OCI-LY7 (cell line): ENCODE measurements around the gene KIF25. TPM values are rescaled to one million over a fixed set of nuclear protein-coding genes. Genes with fewer than 3 reads are reported as not detected.

ENCODE experiments used
- BruUV-seq: library from RNA; stranded (reverse); fragments of 400-500 nt; replicated peaks from 2 replicates; lab custom pipeline; 2021; lab: Mats Ljungman, UMichigan
- CTCF ChIA-PET: fragments of 300-600 bp; sonication (Branson Sonifier 250); formaldehyde crosslinking; loops from one replicate; lab custom pipeline; 2022; ENCODE audit warnings: antibody characterized with exemption; ENCODE audit not compliant: unreplicated experiment; lab: Charles Lee
- POLR2A ChIA-PET: fragments of 300-600 bp; sonication (Branson Sonifier 250); formaldehyde crosslinking; loops from one replicate; lab custom pipeline; 2022; ENCODE audit warnings: antibody characterized with exemption; lab: Charles Lee
- DNase-seq: peaks from one replicate; pipeline ENCODE4 v3.0.0-alpha.2; 2015; ENCODE audit warnings: low spot score
- H2AFZ ChIP-seq: fragments of 200-600 bp; sonication (generic), shearing (Covaris generic); 2 replicates; pipeline ENCODE4 v1.6.1; 2014; ENCODE audit warnings: mild to moderate bottlenecking, antibody characterized with exemption, low read length, moderate library complexity
- H3K27ac ChIP-seq: fragments of 200-600 bp; sonication (generic); 2 replicates; pipeline ENCODE4 v1.5.1; 2014; ENCODE audit warnings: mixed run types, low read depth, mild to moderate bottlenecking, moderate library complexity, low read length, inconsistent platforms; ENCODE audit not compliant: poor library complexity, severe bottlenecking
- H3K36me3 ChIP-seq: fragments of 200-600 bp; sonication (generic); 2 replicates; pipeline ENCODE4 v1.6.1; 2014; ENCODE audit warnings: mild to moderate bottlenecking, antibody characterized with exemption, low read length, moderate library complexity, mixed read lengths; ENCODE audit not compliant: insufficient read depth
- H3K4me1 ChIP-seq: fragments of 200-600 bp; sonication (generic); 2 replicates; pipeline ENCODE4 v1.5.1; 2014; ENCODE audit warnings: mild to moderate bottlenecking, low read length; ENCODE audit not compliant: insufficient read depth, poor library complexity, severe bottlenecking
- H3K4me2 ChIP-seq: fragments of 200-600 bp; sonication (generic); 2 replicates; pipeline ENCODE4 v1.6.1; 2014; ENCODE audit warnings: mild to moderate bottlenecking, low read length
- H3K4me3 ChIP-seq: fragments of 200-600 bp; sonication (generic); 2 replicates; pipeline ENCODE4 v1.5.1; 2014; ENCODE audit warnings: mild to moderate bottlenecking, low read depth, low read length; ENCODE audit not compliant: poor library complexity, severe bottlenecking
- H3K79me2 ChIP-seq: fragments of 200-600 bp; sonication (generic); 2 replicates; pipeline ENCODE4 v1.6.1; 2016; ENCODE audit warnings: low read depth, mild to moderate bottlenecking, low read length, moderate library complexity, mixed read lengths; ENCODE audit not compliant: insufficient read depth
- H3K9me2 ChIP-seq: fragments of 200-600 bp; sonication (generic); 2 replicates; pipeline ENCODE4 v1.6.1; 2016; ENCODE audit warnings: mild to moderate bottlenecking, low read length, mixed read lengths; ENCODE audit not compliant: insufficient read depth
- H3K9me3 ChIP-seq: fragments of 200-600 bp; sonication (generic); 2 replicates; pipeline ENCODE4 v1.6.1; 2014; ENCODE audit warnings: mild to moderate bottlenecking, mixed run types, low read length, mixed read lengths
- H4K20me1 ChIP-seq: fragments of 200-600 bp; sonication (generic); 2 replicates; pipeline ENCODE4 v1.6.1; 2014; ENCODE audit warnings: mild to moderate bottlenecking, antibody characterized with exemption, low read length, moderate library complexity, mixed read lengths; ENCODE audit not compliant: insufficient read depth
- CTCF ChIP-seq: fragments of 200-600 bp; sonication (generic); conservative IDR thresholded peaks from 2 replicates; pipeline ENCODE4 v1.5.1; 2014; ENCODE audit warnings: mild to moderate bottlenecking, antibody characterized with exemption, low read length, moderate library complexity, mixed read lengths
- EZH2phosphoT487 ChIP-seq: fragments of 200-600 bp; sonication (generic); IDR thresholded peaks from 2 replicates; pipeline ENCODE4 v1.6.1; 2018; ENCODE audit warnings: low read depth, borderline replicate concordance, mild to moderate bottlenecking, mixed run types, antibody characterized with exemption, low read length, moderate library complexity, mixed read lengths
- intact Hi-C: fragments of 100-400 bp; cut with micrococcal nuclease; formaldehyde crosslinking; loops from one replicate; pipeline ENCODE4 v1.10.0; 2022; ENCODE audit not compliant: unreplicated experiment
- total RNA-seq, 2 experiments: library from RNA; depleted of rRNA in 1 of 2; stranded (reverse); fragments of >200 nt in 1 of 2; shearing (Covaris generic) in 1 of 2; gene quantifications; 2 replicates each; pipeline ENCODE4 v1.2.3, GENCODE V29; 2014 to 2022

The KIF25 gene
- total RNA-seq, 2 experiments from 2014 or later: not detected

- no peak overlapping the region for H3K27ac ChIP-seq
- H3K4me3 ChIP-seq: no peak overlapping the region
- DNase-seq: no peak
- no peak for TF ChIP-seq CTCF
- TF ChIP-seq EZH2phosphoT487: no peak
- H3K9me3 ChIP-seq: no peaks in the 10 kb centered on the region
- H3K79me2 ChIP-seq: no peaks in the 10 kb centered on the region
- ChIA-PET CTCF (no interaction called here), POLR2A (no interaction called here)
- intact Hi-C loops: no loop called here
- BruUV-seq: no TSS peak
- H2AFZ ChIP-seq: no peak overlapping the region
- no peaks in the 10 kb centered on the region for H4K20me1 ChIP-seq
- H3K36me3 ChIP-seq: no peaks in the 10 kb centered on the region
- no peaks in the 10 kb centered on the region for H3K9me2 ChIP-seq
- H3K4me1 ChIP-seq: no peaks in the 10 kb centered on the region
- no peak overlapping the region for H3K4me2 ChIP-seq
Measured at GRCh38 chr6:167984144-167984719, 13.2 kb upstream of the KIF25 start.

GRCh38 chr6:167984876-167985604 is 12.4 kb upstream of the KIF25 start:
- H3K4me2 ChIP-seq: no peak overlapping the region
- CTCF ChIA-PET: no interaction called here
- no peak overlapping the region for H3K27ac ChIP-seq
- H4K20me1 ChIP-seq: no peaks in the 10 kb centered on the region
- BruUV-seq: no TSS peak
- H3K4me1 ChIP-seq: no peaks in the 10 kb centered on the region
- no peak overlapping the region for H2AFZ ChIP-seq
- H3K79me2 ChIP-seq: no peaks in the 10 kb centered on the region
- no peaks in the 10 kb centered on the region for H3K9me3 ChIP-seq
- intact Hi-C loops: no loop called here
- H3K4me3 ChIP-seq: no peak overlapping the region
- POLR2A ChIA-PET: no interaction called here
- TF ChIP-seq EZH2phosphoT487 (no peak), CTCF (no peak)
- H3K36me3 ChIP-seq: no peaks in the 10 kb centered on the region
- DNase-seq: no peak
- H3K9me2 ChIP-seq: no peaks in the 10 kb centered on the region

- Histone ChIP-seq H3K79me2 (no peaks in the 10 kb centered on the region), H3K27ac (no peak overlapping the region), H3K36me3 (no peaks in the 10 kb centered on the region), H3K4me3 (no peak overlapping the region), H4K20me1 (no peaks in the 10 kb centered on the region), H3K9me3 (no peaks in the 10 kb centered on the region), H3K9me2 (no peaks in the 10 kb centered on the region), H2AFZ (no peak overlapping the region), H3K4me2 (no peak overlapping the region), H3K4me1 (no peaks in the 10 kb centered on the region)
- TF ChIP-seq CTCF: no peak
- TF ChIP-seq EZH2phosphoT487: no peak
- intact Hi-C loops: no loop called here
- no peak for DNase-seq
- POLR2A ChIA-PET: no interaction called here
- BruUV-seq: no TSS peak
- CTCF ChIA-PET: no interaction called here
Measured at GRCh38 chr6:167985911-167986595, 11.4 kb upstream of the KIF25 start.
